Middle frontal gyrus (tissue), 1 donor: ENCODE data around the gene IP6K1.
A peak's percentile ranks its signal among the peaks of the same experiment; 100 is the strongest.
"Not testable (repeated sequence)": the region's sequence is repeated elsewhere in the genome, so short reads cannot be mapped to it uniquely, and the experiment has no call there.

Experiments used
- DNase-seq: peaks from one replicate; pipeline ENCODE4 v3.0.0-alpha.2; 2015; ENCODE audit warnings: low spot score; ENCODE audit errors: extremely low spot score

IP6K1 gene

DNA sequence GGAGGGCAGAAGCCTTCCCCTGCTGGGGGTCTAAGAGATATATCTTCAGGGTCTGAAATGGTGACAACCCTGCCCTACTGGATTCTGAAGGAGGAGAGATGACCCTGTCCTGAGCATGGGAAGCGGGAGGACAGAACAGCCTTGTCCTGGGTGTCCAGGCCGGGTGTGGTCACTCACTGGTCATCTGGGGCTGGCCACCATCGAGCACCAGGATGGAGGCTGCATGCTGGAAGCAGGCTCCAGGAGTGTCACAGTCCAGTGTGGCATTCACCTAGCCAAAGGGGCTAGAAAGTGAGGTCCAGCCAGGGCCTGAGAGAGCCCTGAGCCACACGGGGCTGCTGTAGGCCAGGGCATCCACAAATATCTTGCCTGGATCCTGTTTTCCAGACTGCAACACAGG is 8.1 kb upstream of the IP6K1 start:
- no peak for DNase-seq

DNA sequence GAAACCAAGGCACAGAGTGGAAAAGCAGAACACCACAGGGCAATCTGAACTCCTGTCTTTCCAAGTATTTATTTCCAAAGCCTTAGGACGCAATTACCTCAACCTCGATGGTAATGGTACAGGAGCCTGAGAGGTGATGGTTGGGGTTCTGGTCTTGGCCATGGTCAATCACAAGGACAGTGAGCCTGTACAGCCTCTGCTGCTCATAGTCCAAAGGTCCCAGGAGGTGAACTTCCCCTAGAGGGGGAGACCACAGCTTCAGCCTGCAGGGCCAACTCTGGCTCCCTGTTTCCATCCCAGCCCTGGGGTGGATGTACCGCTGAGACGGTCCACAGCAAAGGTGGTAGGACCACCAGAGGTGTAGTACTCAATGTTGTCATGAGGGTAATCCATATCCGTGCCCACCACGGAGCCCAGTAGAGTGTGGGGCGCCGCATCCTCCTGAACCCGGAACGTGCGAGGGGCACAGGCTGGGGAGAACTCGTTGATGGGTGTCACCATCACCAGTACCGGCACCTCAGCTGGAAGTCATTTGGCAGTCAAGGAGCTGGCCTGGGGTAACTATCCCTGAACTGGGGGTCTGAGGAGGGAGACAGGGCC is 7.2 kb upstream of the IP6K1 start:
- no peak for DNase-seq

- no peak for DNase-seq
These were observed 6.2 kb upstream of the IP6K1 start for GRCh38 chr3:49792371-49793150.

DNA sequence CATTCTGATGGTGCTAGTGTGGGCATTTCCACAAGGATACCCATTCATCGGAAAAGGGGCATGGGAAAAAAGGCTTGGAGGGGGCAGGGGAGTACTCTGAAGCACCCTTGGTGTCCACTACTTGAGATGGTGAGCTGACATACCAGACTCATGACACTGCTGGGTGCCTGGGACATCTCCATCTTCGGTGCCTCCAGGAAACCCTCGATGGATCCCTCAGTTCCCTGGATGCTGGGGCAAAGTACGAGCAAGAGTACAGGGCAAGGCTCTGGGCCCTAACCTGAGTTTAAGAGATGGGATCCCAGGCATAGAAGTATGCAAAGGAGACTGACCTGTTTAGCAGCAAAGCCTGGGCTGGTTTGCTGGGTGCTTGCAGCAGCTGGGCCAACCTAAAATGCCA is 5.2 kb upstream of the IP6K1 start:
- DNase-seq = no peak

GRCh38 chr3:49790626-49791411 is 4.5 kb upstream of the IP6K1 start:
- DNase-seq = no peak

DNA sequence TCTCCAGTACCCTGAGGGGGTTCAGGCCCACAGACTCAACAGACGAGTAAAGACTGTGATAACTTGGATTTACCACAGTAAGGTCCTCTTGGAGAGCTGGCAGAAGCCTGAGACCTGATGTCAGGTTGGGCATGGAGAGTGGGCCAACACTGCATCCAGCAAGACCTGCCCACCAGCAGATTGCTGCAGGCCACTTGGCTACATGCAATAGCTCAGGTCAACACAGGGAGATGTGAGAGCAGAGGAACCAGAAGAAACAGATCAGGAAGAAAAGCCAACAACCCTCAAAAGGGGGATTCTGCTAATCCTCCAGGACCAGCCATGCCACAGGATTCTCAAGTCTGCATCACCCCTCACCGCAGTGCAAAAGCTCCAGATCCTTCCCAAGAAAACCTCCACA is 1.7 kb upstream of the IP6K1 start:
- no peak for DNase-seq

DNA sequence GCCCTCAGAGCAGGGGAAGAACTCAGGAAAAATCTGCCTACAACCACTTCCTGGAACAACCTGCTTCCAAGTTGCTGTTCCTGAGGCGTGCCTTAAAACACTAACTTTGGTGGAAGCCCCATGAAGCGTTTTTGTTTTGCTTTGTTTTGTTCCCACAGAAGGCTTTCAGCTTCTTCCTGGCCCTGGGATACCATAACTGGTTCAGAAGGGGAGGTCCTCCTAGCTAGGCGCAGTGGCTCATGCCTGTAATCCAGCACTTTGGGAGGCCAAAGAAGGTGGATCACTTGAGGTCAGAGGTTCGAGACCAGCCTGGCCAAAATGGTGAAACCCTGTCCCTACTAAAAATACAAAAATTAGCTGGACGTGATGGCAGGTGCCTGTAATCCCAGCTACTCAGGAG is 1.2 kb upstream of the IP6K1 start:
- DNase-seq = no peak

DNA sequence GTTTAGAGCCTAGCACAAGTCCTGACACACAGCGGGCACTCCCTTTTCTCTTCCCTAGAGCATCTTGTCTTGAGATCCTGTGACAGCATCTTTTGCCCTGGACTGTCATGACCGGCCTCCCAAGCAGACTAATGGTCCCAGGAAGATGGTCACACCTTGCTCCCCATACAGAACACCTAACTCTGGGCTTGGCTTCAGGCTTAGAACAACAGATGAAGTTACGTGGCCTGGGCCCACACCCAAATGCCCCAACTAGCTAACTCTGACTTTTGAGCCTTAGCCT is 781 bp upstream of the IP6K1 start:
- DNase-seq = no peak

DNA sequence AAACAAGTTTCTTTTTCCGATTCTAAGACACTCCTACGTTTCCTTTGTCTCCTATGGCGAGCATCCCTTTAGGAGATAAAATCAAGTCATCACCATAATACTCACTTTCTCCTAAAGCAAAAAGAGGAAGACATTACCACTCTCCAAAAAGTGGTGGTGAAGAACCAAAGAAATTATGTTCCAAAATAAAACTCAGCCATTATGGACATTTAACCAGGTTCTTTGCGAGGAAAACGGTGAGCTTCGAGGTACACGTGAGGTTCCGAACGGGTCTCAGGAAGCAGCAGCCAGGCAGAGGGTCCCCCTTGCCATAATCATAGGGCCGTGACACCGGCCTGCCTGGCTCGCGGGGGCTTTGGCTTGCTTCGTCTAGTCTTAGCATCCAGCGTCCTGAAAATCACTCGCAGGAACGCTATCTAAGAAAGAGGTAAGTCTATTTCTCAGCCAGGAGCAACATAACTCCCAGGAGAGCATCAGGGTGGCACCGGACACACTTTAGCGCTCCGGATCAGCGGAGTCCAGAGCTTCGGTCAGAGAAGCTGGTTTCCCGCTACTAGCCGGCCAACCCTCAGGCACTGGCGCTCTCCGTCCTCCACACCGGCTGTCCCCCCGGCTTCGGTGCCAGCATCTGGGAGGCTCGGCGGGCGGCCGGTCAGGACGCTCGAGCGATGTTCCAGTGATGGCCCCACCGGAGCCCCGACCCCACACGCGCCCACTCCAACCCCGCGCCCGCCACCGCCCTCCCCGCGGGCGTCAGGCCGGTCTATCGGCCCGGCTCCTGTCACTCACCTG is 581 bp downstream of the IP6K1 start:
- DNase-seq = no peak

DNA sequence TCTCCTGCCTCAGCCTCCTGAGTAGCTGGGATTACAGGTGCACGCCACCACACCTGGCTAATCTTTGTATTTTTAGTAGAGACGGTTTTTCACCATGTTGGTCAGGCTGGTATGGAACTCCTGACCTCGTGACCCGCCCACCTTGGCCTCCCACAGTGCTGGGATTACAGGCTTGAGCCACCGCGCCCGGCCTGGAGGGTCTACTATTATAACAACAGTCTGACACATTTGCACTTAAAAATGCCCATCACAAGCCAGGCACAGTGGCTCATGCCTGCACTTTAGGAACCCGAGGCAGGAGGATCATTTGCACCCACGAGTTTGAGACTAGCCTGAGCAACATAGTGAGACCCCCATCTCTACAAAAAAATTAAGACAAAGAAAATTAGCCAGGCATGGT is 4.1 kb downstream of the IP6K1 start:
- DNase-seq = not testable (repeated sequence)

DNA sequence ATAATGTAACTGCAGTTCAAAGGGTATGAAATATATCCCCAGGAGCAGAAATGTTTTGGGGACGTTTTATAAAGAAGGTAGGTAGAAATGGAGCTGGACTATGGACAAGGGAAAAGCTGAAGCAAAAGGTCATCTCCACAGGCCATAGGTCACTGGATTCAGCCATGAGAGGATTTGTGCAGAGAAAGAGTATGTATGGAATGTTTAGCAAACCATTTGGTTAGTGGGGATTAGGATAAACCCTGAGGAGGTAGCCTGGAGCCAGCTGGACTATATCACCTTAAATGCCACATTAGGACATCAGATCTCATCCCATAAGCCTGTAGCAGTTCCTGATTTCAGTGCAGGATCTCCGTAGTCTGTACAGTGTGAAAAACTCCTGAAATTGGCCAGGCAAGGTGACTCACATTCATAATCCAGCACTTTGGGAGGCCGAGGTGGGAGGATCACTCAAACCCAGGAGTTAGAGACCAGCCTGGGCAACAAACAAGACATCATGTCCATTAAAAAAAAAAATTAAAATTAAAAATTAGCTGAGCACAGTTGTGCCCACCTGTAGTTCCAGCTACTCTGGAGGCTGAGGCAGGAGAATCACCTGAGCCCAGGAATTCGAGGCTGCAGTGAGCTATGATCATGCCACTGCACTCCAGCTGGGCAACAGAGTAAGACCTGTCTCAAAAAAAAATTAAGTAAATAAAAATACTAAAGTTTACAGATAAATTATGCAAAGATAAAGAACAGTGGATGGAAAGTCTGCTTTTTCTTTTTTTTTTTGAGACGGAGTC is 4.7 kb downstream of the IP6K1 start:
- DNase-seq = no peak

DNA sequence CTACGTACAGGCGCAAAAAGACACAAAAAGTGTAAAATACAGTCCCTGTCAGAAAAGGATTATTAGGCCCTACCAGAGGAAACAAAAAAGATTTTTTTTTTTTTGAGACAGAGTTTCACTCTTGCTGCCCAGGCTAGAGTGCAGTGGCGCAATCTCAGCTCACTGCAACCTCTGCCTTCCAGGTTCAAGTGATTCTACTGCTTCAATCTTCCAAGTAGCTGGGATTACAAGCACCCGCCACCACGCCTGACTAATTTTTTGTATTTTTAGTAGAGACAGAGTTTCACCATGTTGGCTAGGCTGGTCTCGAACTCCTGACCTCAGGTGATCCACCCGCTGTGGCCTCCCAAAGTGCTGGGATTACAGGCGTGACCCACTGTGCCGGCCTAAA is 5.4 kb downstream of the IP6K1 start:
- DNase-seq = not testable (repeated sequence)

DNA sequence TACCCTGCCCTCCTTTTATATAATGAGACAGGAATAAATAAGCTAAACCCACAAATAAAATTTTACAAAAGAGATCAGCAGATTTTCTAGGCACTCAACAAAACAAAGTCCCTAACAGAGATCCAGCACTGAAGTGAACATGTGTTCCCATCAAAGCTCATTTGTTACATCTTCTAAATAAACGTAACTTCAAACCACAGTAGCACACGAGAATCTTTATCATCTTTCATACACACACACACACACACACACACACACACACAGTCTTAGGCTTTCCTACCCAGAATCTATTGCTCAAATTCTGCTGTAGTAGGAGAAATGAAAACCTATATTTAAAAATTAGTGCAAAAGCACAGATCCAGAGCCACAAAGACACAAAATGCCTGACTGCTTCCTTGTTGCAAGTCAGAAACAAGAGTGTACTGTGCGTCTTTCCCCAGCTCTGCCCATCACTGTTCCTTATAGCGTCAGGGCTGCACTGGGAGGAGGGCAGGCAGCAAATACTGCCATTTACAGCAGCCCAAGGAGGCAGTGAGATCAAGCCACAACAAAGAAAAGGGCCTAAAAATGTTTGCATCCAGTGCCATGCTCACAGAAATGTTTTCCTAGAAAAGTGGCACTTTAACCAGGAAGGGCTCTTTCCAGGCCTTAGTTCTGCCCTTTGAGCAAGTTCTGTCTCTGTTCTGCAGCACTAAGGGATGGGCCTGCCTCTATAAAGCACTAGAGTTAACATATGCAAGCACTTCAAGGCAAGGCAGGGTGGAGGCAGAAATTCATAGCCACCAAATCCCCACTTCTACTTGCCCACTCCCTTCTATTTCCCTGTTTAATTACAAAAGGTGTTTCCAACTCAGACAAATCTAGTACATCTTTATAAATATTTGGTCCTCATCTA is 6.0 kb downstream of the IP6K1 start:
- DNase-seq = no peak

DNA sequence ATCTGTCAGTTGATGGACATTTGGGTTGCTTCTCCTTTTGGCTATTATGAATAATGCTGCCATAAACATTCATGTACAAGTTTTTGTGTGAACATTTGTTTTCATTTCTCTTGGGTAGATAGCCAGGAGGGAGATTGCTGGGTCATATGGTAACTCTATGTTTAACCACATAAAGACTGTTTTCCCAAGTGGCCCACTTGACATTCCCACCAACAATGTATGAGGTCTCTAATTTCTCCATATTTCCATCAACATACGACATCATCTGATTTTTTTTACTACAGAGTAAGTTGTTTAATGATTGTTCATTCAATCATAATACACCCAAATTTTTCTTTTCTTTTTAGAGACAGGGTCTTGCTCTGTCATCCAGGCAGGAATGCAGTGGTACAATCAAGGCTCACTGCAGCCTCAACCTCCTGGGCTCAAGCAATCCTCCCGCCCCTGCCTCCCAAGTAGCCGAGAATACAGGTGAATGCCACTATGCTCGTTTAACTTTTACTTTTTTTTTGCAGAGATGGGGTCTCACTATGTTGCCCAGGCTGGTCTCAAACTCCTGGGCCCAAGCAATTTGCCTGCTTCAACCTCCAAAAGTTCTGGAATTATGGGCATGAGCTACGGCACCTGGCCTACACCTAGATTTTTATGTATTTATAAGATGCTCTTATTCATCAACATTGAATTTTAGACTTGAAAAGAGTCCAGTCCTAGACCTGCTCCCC is 6.8 kb downstream of the IP6K1 start:
- DNase-seq = no peak

DNA sequence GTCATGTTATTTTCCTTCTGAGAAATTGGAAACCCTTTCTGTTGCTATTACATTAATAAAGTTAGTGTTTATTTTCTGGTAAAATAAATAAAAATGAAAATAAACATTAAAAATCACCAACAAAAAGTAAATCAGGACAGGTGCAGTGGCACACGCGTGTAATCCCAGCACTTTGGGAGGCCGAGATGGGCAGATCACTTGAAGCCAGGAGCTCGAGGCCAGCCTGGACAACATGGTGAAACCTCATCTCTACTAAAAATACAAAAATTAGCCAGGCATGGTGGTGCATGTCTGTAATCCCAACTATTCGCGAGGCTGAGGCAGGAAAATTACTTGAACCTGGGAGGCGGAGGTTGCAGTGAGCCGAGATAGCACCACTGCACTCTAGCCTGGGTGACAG is 10.2 kb downstream of the IP6K1 start:
- not testable (repeated sequence) for DNase-seq

GRCh38 chr3:49775538-49775937 is 10.8 kb downstream of the IP6K1 start:
- peak; percentile 40 for DNase-seq

DNA sequence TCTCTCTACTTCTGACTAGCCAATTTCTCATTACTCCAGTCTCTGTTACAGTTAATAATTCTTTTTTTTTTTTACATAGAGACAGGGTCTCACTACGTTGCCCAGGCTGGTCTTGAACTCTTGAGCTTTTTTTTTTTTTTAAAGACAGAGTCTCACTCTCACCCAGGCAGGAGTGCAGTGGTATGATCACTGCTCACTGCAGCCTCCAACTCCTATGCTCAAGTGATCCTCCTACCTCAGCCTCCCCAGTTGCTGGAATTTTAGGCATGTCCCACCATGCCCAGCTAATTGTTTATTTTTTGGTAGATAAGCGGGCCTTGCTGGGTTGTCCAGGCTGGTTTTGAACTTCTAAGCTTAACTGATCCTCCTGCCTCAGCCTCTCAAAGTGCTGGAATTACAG is 13.6 kb downstream of the IP6K1 start:
- no peak for DNase-seq

DNA sequence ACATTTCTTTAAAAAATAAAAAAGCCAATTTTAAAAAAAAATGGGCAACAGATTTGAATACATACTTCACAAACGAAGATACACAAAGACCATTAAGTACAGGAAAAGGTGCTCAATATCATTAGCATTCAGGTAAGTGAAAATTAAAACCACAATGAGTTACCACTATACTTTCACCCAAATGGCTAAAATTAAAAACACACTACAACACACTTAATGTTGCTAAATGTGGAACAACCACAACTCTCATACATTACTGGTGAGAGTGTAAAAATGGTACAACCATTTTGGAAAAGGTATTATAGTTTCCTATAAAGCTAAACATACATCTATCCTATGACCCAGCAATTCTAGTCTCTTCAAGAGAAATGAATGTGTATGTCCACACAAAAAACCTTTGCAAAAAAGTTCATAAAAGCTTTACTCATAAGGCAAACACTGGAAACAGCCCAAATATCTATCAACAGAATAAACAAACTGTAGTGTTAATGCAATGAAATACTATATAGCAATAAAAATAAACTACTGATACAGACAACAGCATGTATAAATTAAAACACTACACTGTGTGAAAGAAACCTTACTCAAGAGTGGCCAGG is 14.9 kb downstream of the IP6K1 start:
- DNase-seq = no peak

GRCh38 chr3:49769926-49770325 is 16.4 kb downstream of the IP6K1 start:
- DNase-seq = no peak
